ENCODE data around the gene CLDN5.

- no peak for TF ChIP-seq CTCF (IDR thresholded peaks at IDR 0.05)
- TF ChIP-seq POLR2A (IDR thresholded peaks at IDR 0.05): no peak
- TF ChIP-seq POLR2AphosphoS5 (IDR thresholded peaks at IDR 0.05): no peak
These were observed 24.9 kb downstream of the CLDN5 start for GRCh38 chr22:19499236-19499879.
